DMS153 treated with DMSO at 0.1 percent for 48 hours (cell line): ENCODE data around the gene CCDC192.
"Not testable (repeated sequence)": the region's sequence is repeated elsewhere in the genome, so short reads cannot be mapped to it uniquely, and the experiment has no call there.

Experiments used
- DNase-seq: peaks from one replicate; lab custom pipeline; 2025; ENCODE audit not compliant: unreplicated experiment; lab: John Stamatoyannopoulos, UW

The CCDC192 gene

GRCh38 chr5:127839496-127840197 is 136.5 kb downstream of the CCDC192 start:
- DNase-seq: no peak

GRCh38 chr5:127840198-127840524 is 137.0 kb downstream of the CCDC192 start:
- DNase-seq: no peak

- no peak for DNase-seq
Measured at GRCh38 chr5:127840809-127841208, 137.6 kb downstream of the CCDC192 start.

GRCh38 chr5:127844581-127845021 is 141.4 kb downstream of the CCDC192 start:
- DNase-seq: no peak

- no peak for DNase-seq
Measured at GRCh38 chr5:127846884-127847283, 143.7 kb downstream of the CCDC192 start.

GRCh38 chr5:127847641-127848040 is 144.4 kb downstream of the CCDC192 start:
- not testable (repeated sequence) for DNase-seq

GRCh38 chr5:127848098-127848497 is 144.9 kb downstream of the CCDC192 start:
- no peak for DNase-seq

GRCh38 chr5:127849408-127849807 is 146.2 kb downstream of the CCDC192 start:
- no peak for DNase-seq

- no peak for DNase-seq
Measured at GRCh38 chr5:127849891-127850290, 146.7 kb downstream of the CCDC192 start.

- DNase-seq: no peak
Measured at GRCh38 chr5:127851964-127852363, 148.8 kb downstream of the CCDC192 start.

- DNase-seq: no peak
Measured at GRCh38 chr5:127854520-127854919, 151.3 kb downstream of the CCDC192 start.

GRCh38 chr5:127856292-127856691 is 153.1 kb downstream of the CCDC192 start:
- no peak for DNase-seq

- no peak for DNase-seq
Measured at GRCh38 chr5:127858116-127858784, 155.1 kb downstream of the CCDC192 start.

- DNase-seq: no peak
Measured at GRCh38 chr5:127860291-127860690, 157.1 kb downstream of the CCDC192 start.

GRCh38 chr5:127863161-127863560 is 160.0 kb downstream of the CCDC192 start:
- no peak for DNase-seq

GRCh38 chr5:127863610-127864395 is 160.6 kb downstream of the CCDC192 start:
- DNase-seq: no peak

- DNase-seq: no peak
Measured at GRCh38 chr5:127864511-127864910, 161.3 kb downstream of the CCDC192 start.

- no peak for DNase-seq
Measured at GRCh38 chr5:127865273-127865672, 162.1 kb downstream of the CCDC192 start.

GRCh38 chr5:127867022-127867783 is 164.0 kb downstream of the CCDC192 start:
- DNase-seq: no peak

GRCh38 chr5:127870914-127871313 is 167.7 kb downstream of the CCDC192 start:
- no peak for DNase-seq

GRCh38 chr5:127871503-127872153 is 168.4 kb downstream of the CCDC192 start:
- no peak for DNase-seq
